Measurements from ENCODE around the gene KREMEN1.

- TF ChIP-seq CTCF (IDR thresholded peaks at IDR 0.05) (no peak), EZH2 (IDR thresholded peaks at IDR 0.05) (no peak)
Measured at GRCh38 chr22:29147331-29147899, 74.6 kb downstream of the KREMEN1 start.

All from neural progenitor cell (in vitro differentiated cells).